Measurements from ENCODE around the gene TRIM40.

Gene TRIM40

DNA sequence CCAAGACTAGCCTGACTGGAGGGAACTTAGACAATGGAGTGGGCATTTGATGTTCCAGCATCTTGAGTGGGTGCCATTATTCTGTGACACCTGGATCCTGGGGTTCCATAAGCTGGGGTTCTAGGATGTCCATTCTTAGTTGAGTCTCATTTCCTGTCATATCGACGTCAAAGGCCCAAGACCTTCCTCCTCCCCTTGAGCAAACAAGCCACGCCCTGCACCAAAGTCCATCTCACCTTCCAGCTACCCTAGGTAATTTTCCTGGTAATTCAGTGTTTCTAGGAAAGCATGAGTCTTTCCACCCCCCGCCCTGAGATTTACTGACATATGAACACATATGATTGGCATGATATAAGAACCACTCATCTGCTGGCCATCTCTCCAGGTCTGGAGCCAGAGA is at the start of gene TRIM40:
Gene TRIM40, plus strand, starts transcription at position 384 of the 400 bp plus-strand sequence. CDS start 897 bp downstream, outside the sequence.
- DNase-seq: no peak

DNA sequence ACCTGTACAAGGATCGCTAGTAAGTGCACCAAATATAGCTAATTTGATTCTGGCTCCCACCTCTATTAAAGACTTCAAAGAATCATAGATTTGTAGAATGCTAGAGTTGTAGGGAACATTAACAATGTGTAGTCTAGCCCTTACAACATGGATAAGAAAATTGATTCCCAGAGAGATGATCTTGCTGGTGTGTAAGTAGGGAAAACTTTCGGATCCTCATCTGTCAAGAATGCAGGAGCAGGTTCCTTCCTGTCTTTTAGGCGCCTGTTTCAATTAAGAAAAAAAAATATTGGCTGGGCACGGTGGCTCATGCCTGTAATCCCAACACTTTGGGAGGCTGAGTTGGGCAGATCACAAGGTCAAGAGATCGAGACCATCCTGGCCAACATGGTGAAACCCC is 48.1 kb upstream of the TRIM40 start:
- DNase-seq: no peak

DNA sequence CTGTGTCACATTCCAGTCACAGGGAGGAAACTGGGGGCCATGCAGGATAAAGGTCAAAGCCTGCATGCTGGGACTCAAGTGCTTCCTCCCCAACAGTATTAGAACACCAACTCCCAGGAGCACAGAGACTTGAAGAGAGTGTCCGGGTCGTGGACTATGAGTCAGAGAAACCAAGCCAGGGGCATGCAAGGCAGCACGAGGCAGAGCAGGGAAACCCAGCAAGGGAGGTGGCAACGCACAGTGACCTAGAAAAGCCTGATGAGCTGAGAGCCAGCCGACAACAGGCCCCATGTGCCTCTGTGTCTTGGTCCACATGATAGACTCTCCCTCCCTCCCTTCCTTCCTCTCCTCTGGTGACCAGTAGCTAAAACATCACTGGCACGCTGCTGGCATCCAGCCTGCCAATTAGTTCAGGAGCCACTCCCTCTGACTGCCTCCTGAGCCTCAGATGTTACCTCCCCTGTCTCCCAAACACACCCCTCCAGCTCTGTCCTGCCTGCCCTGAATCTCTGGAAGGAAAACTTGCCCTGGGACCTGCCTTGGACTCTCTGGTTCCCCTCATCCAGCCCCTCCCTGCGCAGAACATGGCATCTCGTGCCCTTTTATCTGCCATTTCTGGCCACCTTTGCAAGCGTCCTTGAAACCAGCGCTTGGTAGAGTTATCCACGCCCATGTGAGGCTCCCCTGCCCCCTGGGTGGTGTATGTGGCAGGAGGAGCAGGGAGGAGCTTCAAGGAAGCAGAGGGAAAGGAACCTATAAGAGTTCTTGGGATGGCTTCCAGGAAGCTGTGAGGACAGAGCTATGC is 44.2 kb upstream of the TRIM40 start:
- no peak for DNase-seq

DNA sequence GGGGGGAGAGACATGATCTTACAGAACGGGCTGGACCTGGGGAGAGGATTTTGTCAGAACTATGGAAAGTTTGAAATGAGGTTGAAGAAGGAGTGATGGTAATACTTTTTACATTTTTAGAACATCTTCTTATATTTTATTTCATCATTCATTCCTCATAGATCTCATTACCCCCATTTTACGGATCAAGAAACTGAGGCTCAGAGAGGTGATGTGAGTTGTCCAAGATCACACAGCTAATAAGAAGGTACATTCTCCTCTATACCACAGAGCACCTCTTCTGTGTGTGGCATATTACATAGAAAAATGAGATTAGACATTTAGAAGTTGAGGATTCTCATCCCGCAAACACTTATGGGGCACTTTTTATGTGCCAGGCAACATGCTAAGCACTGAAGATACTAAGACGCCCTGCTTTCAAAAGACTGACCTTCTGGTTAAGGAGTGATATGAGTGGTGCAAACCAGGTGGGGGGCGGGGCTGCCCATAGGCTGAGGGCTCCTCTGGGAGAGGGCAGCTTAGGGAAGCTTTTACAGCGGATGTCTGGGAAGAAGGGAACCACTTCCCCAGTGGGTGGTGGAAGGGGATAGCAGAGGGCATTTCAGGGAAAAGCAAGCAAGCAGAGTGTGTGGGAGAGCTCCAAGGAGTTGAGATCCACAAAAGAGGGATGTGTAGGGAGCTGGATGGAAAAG is 42.9 kb upstream of the TRIM40 start:
- no peak for DNase-seq

GRCh38 chr6:30093951-30094661 is 41.8 kb upstream of the TRIM40 start:
- no peak for DNase-seq

- no peak for DNase-seq
Observed at GRCh38 chr6:30096829-30097228, 39.1 kb upstream of the TRIM40 start.

DNA sequence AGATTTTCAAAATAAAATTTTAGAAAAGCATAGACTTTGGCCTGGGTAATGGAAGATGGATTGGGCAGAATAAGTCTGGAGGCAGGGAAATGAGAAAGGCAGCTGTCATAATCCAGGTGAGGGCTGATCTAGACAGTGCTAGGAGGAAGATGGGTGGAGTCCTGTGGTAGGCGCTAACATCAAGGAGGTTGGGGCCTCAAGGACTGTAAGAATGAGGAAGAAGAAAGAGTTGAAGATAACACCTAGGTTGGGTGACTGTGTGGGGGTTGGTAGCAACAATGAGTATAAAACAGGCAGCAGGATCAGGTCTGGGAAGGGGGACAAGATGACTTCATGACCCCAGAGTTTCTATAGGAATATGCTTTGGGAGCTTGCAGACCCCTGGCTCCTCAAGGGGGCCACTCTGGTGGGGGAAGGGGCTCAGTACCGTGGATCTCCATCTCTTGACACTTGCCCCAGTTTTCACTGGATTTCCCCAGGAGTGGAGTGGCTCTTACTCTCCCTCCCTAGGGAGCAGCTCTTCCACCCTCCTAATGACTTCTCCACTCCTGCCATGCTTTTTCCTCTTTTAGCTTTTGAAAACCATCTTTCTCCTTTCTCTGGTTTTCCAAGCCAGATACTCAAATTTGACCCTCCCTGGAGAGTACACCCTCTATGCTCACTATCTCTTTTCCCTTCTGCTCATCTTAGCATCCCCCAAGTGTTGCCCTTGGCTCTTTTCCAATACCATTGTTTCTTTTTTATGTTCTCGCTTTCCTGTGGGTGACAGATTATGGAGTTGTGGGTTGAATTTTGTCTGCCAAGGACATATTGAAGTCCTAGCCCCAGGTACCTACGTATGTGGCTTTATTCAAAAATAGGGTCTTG is 37.8 kb upstream of the TRIM40 start:
- no peak for DNase-seq

GRCh38 chr6:30100154-30100553 is 35.8 kb upstream of the TRIM40 start:
- DNase-seq: no peak

DNA sequence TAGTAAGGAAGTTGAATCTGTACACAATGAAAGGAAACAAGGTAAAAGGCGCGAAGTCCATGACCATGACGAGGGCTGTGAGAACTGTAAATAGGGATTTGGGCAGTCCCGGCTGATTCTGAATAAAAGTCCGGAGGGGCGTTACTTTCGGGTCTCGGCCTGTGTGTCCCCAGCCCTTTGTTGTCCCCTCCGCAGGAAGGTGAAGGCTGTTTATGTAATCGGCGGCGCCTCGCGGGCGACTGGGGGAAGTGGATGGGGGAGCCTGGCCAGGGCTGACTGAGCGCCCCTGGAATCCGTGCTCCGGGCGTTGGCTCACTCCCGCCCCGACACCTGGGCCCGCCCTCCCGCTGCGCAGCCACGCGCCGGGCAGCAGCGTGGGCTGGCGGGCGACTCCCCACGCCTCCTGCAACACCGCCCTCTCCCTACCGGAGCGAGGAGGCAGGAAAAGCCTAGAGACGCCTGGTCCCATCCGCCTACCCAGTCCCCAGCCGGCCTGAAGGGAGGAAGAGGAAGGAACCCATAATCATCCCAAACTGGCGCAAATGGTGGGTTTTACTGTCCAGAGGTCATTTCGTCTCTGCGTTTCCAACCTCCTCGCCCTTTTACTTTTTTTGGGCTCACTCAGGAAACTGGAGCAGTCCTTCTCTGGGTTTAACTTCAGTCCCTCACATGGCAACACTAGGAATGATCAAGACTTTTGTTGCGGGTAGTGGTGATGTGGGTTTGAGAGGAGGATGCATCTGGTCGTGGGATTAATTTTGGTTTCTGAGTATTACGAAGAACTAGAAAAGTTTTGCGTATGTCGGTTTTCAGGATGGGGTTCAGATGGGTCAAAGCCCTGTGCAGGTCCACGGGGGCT is 35.1 kb upstream of the TRIM40 start:
- DNase-seq: no peak

GRCh38 chr6:30101444-30102413 is 34.2 kb upstream of the TRIM40 start:
- DNase-seq: peak; percentile 18 to 44 (median 26)

DNA sequence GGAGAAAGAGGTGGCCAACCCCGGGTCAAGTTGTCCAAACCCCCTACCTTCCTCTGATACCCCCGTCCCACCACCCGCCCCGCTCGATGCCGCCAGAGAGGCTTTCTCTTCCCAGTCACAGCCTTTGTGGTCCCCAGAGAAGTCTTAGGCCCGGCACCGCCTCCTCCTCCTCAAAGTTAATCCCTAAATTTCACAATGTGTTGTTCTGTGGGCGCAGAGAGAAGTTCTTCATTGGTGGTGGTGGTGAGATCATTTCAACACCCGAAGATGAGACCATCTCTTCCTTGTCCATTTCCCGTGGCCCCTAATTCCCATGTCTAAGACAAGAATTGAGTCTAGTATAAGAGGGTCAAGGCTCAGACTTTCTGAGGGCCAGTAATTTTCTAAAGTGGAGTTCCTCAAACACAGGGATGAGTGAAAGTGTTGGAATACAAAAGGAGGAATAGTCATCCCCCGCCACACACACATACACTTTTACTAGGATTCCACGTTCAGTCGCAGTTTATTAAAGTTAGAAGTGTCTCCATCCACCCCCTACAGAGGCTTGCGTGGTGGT is 33.4 kb upstream of the TRIM40 start:
- no peak for DNase-seq

- peak; percentile 54 to 71 (median 65) for DNase-seq
Observed at GRCh38 chr6:30102970-30103871, 32.7 kb upstream of the TRIM40 start.

- no peak for DNase-seq
Observed at GRCh38 chr6:30103872-30104179, 32.1 kb upstream of the TRIM40 start.

DNA sequence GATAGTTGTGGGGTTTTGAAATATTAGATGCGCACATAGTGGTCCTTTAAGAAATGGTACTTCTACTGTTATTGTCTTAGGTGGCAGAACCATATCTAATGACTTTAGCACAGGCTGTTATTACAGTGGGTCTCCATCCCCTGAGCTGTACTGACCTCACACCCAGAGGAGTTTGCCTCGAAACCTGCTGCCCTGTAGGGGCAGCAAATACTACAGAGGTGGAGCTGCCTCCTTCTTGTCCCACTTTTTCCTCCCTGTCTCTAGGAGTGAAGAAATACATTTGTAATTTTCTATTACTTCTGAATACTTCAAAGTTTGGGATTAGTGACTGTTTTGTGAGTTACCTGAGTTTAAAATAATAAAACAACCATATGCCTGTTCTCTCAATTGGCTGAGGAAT is 31.3 kb upstream of the TRIM40 start:
- DNase-seq: no peak

DNA sequence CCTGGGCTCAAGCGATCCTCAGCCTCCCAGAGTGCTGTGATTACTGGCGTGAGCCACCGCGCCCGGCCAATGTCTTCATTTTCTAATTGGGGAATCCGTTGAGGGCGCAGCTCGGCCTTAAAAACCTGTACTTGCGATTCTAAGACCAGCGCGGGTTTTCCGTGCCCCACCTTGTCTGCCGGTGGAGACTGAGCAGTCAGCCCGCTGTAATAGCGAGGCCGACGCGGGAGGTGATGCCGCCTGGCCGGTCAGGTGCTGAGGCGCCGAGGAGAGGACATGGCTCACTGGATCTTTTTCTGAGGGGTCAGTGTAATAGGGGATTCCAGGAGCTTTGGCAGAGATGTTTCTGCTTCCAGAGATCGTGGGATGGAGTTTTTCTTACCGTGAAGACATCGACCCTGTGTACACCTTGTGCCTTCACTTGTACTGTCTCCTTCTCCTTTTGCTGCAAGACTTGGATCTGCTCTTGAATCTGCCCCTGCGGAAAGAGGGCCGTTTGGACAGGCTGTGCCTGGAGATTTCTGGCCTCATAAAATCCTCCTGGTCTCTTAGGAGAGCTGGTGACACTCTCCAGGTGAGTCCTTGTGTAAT is 24.6 kb upstream of the TRIM40 start:
- no peak for DNase-seq

DNA sequence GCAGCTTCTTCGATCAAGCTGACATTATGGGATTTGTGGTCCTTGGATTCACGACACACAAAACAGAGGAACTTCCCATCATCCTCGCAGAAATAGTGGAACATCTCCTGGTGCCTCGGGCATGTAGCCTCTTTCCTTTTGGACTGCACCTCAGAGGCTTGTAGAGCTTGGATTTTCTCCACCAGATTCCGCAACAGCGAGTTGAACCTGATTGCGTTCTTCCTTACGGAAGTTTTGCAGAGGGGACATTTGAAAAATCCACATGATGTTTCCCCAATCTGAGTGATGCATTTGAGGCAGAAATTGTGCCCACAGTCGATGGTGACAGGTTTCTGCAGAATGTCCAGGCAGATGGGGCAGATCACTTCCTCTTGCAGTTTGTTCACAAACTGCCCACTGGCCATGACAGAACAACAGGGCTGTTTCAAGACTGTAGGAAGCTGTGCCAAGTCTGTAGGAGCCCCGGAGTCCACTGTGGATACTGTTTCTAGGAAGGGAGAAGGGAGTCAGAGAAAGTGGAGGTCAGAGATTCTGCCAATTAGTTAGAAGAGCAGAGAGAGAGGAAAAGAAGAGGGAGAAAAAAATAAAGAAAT is 23.4 kb upstream of the TRIM40 start:
- DNase-seq: no peak

DNA sequence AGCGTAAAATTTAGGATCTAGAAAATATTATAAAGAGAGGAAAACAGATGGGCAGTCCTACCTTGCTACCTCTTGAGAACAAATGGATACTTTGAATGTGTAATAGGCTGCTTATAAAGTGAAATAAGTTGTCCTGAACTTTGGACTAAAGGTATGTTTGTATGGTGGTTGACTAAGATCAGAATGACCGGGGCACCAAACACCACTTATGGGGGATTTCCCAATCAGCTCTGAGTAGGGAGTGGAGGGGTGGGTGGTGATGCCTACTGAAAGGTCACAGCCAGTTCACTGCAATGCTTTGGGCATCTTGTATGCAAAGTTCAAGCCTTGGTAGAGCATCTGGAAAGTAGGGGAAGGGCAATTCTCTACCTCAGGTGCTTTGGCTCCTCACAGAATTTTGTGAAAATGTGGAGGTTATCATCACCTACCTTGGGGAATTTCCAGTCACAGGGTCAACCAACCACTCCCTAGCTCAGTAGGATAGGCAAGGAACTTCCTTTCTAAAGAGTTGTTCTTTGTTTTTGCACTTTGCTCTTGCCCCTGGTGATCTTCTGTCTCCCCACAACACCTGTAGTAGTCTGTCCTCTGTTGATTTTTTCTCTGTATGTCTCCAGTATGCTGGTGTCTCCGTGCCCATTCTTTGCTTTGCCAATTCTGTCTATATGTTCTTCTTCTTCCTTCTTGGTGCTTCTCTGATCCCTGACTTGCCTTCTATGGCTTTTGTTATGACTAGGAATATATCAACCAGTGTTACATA is 22.8 kb upstream of the TRIM40 start, which contains the start of gene TRIM31:
Gene TRIM31, minus strand, starts transcription at position 88 of the 757 bp plus-strand sequence. CDS start 285 bp downstream, outside the sequence.
- no peak for DNase-seq
